ENCODE measurements around the gene FITM1. TPM values are rescaled to one million over a fixed set of nuclear protein-coding genes. Genes with fewer than 3 reads are reported as not detected.

Gene FITM1
- total RNA-seq, 1 experiment from 2014 or later: 0.72 TPM

GRCh38 chr14:24160850-24161804 is 30.7 kb downstream of the FITM1 start, which contains the start of gene IRF9:
TSS of gene IRF9 (plus strand) at chr14:24161265. CDS start at chr14:24162145, 880 bp downstream.
- Histone ChIP-seq H3K56ac (ENCODE audit: insufficient read length, low read depth, low read length) (no peak within 1 kb of the TSS), H3K9ac (ENCODE audit: extremely low read depth, insufficient read length, low read length) (no peak within 1 kb of the TSS), H3K4me1 (ENCODE audit: insufficient read depth, low read length) (no peaks in the 10 kb centered on the region), H3K23ac (ENCODE audit: insufficient read length, low read depth, low read length) (no peak within 1 kb of the TSS), H3K4ac (ENCODE audit: low read depth, low read length) (no peak within 1 kb of the TSS), H2BK15ac (ENCODE audit: low read depth, low read length) (no peak within 1 kb of the TSS), H3K79me1 (ENCODE audit: insufficient read depth, low read depth, low read length, poor library complexity, severe bottlenecking) (no peaks in the 10 kb centered on the region), H4K8ac (replicated peaks; ENCODE audit: insufficient read length, low read depth, low read length) (no peak within 1 kb of the TSS), H3K4me2 (ENCODE audit: insufficient read depth, insufficient read length, low read length) (peak within 1 kb of the TSS; percentile 31), H4K91ac (ENCODE audit: insufficient read length, low read depth, low read length) (no peak within 1 kb of the TSS), H3K9me3 (ENCODE audit: control insufficient read depth, low read depth, low read length) (no peaks in the 10 kb centered on the region), H3K27ac (ENCODE audit: insufficient read length, low read depth, low read length) (no peak within 1 kb of the TSS), H2BK20ac (ENCODE audit: low read depth, low read length, poor library complexity, severe bottlenecking) (no peak within 1 kb of the TSS), H2BK12ac (ENCODE audit: insufficient read length, low read depth, low read length) (no peak within 1 kb of the TSS), H2AFZ (ENCODE audit: low read length) (no peak within 1 kb of the TSS), H3K23me2 (ENCODE audit: insufficient read length, low read depth, low read length, poor library complexity, severe bottlenecking) (no peaks in the 10 kb centered on the region), H3K79me2 (ENCODE audit: insufficient read depth, low read length) (no peaks in the 10 kb centered on the region), H4K20me1 (ENCODE audit: control insufficient read depth, insufficient read depth, insufficient read length) (no peaks in the 10 kb centered on the region), H3K14ac (ENCODE audit: insufficient read depth, low read length) (0 out of 2 replicates have a peak within 1 kb of the TSS, but pooled peaks have one; percentile 30), H3K27me3 (ENCODE audit: insufficient read depth, low read length) (no peaks in the 10 kb centered on the region), H2BK120ac (ENCODE audit: low read depth, low read length, poor library complexity, severe bottlenecking) (no peak within 1 kb of the TSS), H3K18ac (ENCODE audit: insufficient read length, low read depth, low read length) (no peak within 1 kb of the TSS), H3T11ph (ENCODE audit: low read length) (no peak within 1 kb of the TSS), H2AK5ac (ENCODE audit: insufficient read length, low read length) (no peak within 1 kb of the TSS), H4K5ac (ENCODE audit: insufficient read length, low read depth, low read length) (no peak within 1 kb of the TSS), H2BK5ac (ENCODE audit: insufficient read length, low read length) (no peak within 1 kb of the TSS)
- no CpG with 5 or more reads among the region's 12 CpGs for WGBS (ENCODE audit: extremely low coverage, insufficient read length, low lambda C conversion rate)
- Mint-ChIP-seq H3K4me3 (peak within 1 kb of the TSS; percentile 61 to 80), H3K27ac (peak within 1 kb of the TSS; percentile 71 to 96 (median 81)), H3K4me1 (peaks cover 11 to 13% of the 10 kb centered on the region in 2 experiments), H3K27me3 (ENCODE audit: low read depth) (no peaks in the 10 kb centered on the region; the same call in 1 of the 2 replicates), H3K9me3 (no peaks in the 10 kb centered on the region), H3K36me3 (ENCODE audit: insufficient read depth in 1 of 3, low read depth in 3 of 3) (peaks cover 21 to 65% (median 54%) of the 10 kb centered on the region in 3 experiments)
- peak; percentile 96 for TF ChIP-seq CTCF (conservative IDR thresholded peaks at IDR 0.05)
- DNase-seq: peak; percentile 97

All from H9 (cell line).